Activated naive CD8-positive, alpha-beta T cell treated with anti-CD3 and anti-CD28 coated beads, Interleukin-2, amount 50 U/mL, for 24 hours (primary cell): ENCODE data around the gene WARS2.

Source experiments
- ATAC-seq: fragments of 150-1000 bp; cut with Tn5 transposase; one replicate; pipeline ENCODE4 v1.10.0; 2021
- DNase-seq: peaks from one replicate; pipeline ENCODE4 v3.0.0; 2021
- H3K27ac Mint-ChIP-seq: one replicate; pipeline ENCODE4 v1.8.0; 2021; ENCODE audit warnings: mild to moderate bottlenecking, mixed read lengths
- H3K27me3 Mint-ChIP-seq: one replicate; pipeline ENCODE4 v1.8.0; 2021; ENCODE audit warnings: mixed read lengths
- H3K36me3 Mint-ChIP-seq: one replicate; pipeline ENCODE4 v1.8.0; 2021; ENCODE audit warnings: low read depth, mixed read lengths
- H3K4me1 Mint-ChIP-seq: one replicate; pipeline ENCODE4 v1.8.0; 2021; ENCODE audit warnings: mixed read lengths
- H3K4me3 Mint-ChIP-seq: one replicate; pipeline ENCODE4 v1.8.0; 2021; ENCODE audit warnings: mild to moderate bottlenecking, moderate library complexity, mixed read lengths
- H3K9me3 Mint-ChIP-seq: one replicate; pipeline ENCODE4 v1.8.0; 2021; ENCODE audit warnings: mixed read lengths

WARS2 gene

DNA sequence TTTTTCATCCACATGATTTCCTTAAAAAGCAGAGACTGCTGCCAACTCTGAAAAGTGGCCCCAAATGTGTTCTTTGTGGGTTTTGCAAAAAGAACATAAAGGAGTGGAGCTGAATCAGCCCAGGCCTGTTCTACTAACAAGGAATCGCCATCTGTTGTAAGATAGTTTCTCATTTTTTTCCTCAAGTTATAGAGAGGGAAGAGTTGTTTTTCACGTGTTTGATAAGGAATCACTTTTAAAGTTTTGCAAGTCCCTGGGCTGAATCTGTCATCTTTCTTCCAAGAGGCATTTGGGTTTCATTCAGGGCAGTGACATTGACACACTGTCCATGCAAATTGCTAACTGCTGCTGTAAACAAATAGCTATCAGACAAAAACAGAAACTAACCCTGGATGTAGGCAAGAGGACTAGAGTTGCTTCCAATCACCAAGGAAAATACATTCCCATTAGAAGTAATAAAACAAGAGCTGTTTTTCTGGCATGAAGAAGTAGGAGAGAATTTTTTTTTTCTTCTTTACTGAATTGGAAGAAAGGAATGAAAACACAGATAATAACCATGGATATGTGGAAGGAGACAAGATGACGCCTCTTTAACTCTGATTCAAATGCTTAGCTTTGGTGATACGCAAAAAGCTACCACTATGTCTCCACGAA, 93.5 kb downstream of the WARS2 start:
- ATAC-seq (no peak), DNase-seq (no peak)
- no peaks in the 10 kb centered on the region for H3K27me3 Mint-ChIP-seq
- no peak overlapping the region for H3K4me3 Mint-ChIP-seq
- H3K36me3 Mint-ChIP-seq, result peaks cover 43% of the 10 kb centered on the region
- peaks cover 8% of the 10 kb centered on the region for H3K9me3 Mint-ChIP-seq
- H3K27ac Mint-ChIP-seq, result no peak overlapping the region
- no peaks in the 10 kb centered on the region for H3K4me1 Mint-ChIP-seq

DNA sequence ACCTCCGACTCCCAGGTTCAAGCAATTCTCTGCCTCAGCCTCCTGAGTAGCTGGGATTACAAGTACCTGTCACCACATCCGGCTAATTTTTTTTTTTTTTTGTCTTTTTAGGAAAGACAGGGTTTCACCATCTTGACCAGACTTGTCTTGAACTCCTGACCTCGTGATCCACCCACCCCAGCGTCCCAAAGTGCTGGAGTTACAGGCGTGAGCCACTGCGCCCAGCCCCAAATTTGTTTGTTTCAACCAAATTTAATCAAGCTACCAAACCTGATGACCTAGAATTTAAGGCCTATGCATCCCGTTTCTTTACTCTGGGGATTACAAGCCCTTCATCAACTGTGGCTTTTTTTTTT, 94.0 kb downstream of the WARS2 start:
- peaks cover 42% of the 10 kb centered on the region for H3K36me3 Mint-ChIP-seq
- H3K4me3 Mint-ChIP-seq, result no peak overlapping the region
- H3K9me3 Mint-ChIP-seq, result peaks cover 8% of the 10 kb centered on the region
- H3K27me3 Mint-ChIP-seq, result no peaks in the 10 kb centered on the region
- DNase-seq (no peak), ATAC-seq (no peak)
- H3K27ac Mint-ChIP-seq, result no peak overlapping the region
- H3K4me1 Mint-ChIP-seq, result no peaks in the 10 kb centered on the region

DNA sequence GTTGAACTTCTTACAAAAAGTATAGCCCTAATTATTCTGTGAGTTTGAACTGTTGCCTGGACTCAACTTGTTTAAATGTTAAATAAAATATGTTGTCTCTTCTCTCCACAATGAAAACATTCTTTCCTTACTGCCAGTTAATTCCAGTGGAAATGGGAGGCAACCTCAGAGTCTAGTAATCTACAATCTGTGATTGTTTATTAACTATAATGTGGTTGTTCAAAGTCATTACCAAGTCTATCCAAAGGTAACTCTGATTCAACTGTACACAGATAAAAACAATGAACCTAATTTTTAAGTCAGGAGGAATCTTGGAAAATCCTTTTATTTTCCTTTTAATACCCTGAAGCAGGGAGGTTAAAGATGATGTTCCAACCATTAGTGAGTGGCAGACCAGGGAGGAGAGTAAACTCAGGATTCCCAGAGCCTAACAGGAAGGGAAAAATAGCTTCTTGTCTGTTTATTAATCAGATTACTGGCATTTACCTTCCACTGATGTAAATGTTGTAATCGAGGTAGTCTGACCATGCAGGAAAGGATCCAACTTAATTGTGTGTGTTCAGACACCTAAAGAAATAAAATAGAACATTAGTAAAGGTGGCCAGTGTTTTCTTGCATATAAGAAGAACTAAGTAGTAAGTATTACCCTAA, 95.2 kb downstream of the WARS2 start:
- no peak for ATAC-seq
- H3K4me3 Mint-ChIP-seq, result no peak overlapping the region
- H3K4me1 Mint-ChIP-seq, result no peaks in the 10 kb centered on the region
- H3K27ac Mint-ChIP-seq, result no peak overlapping the region
- H3K9me3 Mint-ChIP-seq, result peaks cover 8% of the 10 kb centered on the region
- H3K36me3 Mint-ChIP-seq, result peaks cover 46% of the 10 kb centered on the region
- H3K27me3 Mint-ChIP-seq, result no peaks in the 10 kb centered on the region
- DNase-seq, result no peak

DNA sequence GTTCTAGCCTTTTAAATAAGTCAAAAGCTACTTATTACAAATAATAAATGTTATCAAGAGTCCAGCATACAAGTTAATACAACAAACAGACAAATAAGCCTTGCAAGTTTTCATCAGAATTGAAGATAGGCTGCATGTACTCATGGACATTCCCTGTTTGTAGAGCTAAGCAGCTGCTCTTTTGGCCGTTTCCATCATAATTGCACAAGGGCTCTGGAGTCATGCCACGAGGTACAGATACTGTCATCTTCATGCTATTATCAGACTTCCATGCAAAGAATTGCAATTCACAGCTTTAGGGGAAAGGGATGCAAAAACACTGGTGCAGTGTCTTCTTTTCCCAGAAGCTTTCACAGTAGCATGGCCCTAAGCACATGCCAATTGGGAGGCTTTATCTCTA, 99.5 kb downstream of the WARS2 start:
- Mint-ChIP-seq H3K36me3 (peaks cover 63% of the 10 kb centered on the region), H3K4me1 (no peaks in the 10 kb centered on the region), H3K27me3 (no peaks in the 10 kb centered on the region), H3K9me3 (no peaks in the 10 kb centered on the region), H3K27ac (no peak overlapping the region), H3K4me3 (no peak overlapping the region)
- ATAC-seq (no peak), DNase-seq (no peak)

DNA sequence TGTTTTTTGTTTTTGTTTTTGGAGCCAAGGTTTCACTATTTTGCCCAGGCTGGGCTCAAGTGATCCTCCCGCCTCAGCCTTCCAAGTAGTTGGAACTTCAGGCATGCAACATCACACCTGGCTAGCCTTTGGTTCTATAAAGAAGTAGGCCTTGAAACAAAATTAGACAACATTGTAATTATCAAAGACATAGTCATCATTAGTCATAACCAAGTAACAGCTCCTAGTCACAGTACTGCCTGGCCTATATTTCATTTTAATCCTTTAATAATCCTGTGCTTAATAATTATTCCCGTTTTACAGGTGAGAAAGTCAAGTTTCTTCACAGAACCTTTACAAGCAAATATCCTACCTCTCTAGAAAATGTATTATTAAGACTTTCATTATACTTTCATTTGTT, 100.0 kb downstream of the WARS2 start:
- no peak for DNase-seq

DNA sequence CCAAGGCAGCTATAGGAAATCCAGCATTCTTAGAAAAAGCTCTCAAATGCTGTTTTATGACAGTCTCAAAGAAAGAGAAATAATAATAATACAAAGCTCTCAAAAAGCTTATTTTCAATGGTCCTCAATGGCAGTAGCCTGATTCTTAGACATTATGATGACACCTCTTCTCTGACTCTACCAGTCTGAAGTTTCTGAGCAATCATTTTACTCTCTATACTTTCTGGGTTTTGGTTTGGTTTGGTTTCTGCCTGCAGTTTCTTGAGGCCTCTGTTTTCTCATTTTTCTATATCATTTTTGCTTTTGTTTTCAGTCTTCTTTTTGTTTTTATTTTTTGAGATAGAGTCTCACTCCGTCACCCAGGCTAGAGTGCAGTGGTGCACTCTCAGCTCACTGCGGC, 102.1 kb downstream of the WARS2 start:
- H3K27me3 Mint-ChIP-seq, result no peaks in the 10 kb centered on the region
- H3K4me3 Mint-ChIP-seq, result no peak overlapping the region
- H3K36me3 Mint-ChIP-seq, result peaks cover 61% of the 10 kb centered on the region
- DNase-seq, result no peak
- H3K9me3 Mint-ChIP-seq, result no peaks in the 10 kb centered on the region
- H3K4me1 Mint-ChIP-seq, result no peaks in the 10 kb centered on the region
- no peak overlapping the region for H3K27ac Mint-ChIP-seq
- no peak for ATAC-seq

More for the DNA sequence above, 100.0 kb downstream of the WARS2 start:
- Mint-ChIP-seq H3K27me3 (no peaks in the 10 kb centered on the region), H3K27ac (no peak overlapping the region), H3K4me1 (no peaks in the 10 kb centered on the region), H3K36me3 (peaks cover 63% of the 10 kb centered on the region), H3K9me3 (no peaks in the 10 kb centered on the region), H3K4me3 (no peak overlapping the region)
- no peak for ATAC-seq

DNA sequence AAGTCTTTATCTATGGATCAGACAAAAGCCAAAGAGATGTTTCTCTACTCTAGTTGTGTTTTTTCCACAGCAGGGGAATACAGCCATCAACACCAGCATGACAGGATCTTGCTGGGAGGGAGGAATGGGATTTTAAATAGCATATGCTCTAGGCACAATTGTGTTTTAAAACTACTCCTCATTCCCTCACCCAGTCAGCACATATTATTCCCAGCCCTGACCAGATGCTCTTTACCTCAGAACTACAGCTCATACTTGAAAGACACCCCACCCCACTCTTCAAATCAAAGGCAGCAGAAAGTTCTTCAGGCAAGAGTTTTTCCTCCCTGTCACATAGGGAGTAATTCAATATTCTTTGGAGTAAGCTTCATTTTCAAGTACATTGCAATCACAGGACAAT, 106.1 kb downstream of the WARS2 start:
- DNase-seq (no peak), ATAC-seq (no peak)
- H3K4me1 Mint-ChIP-seq, result no peaks in the 10 kb centered on the region
- peaks cover 10% of the 10 kb centered on the region for H3K9me3 Mint-ChIP-seq
- no peak overlapping the region for H3K4me3 Mint-ChIP-seq
- H3K27me3 Mint-ChIP-seq, result no peaks in the 10 kb centered on the region
- peaks cover 74% of the 10 kb centered on the region for H3K36me3 Mint-ChIP-seq
- H3K27ac Mint-ChIP-seq, result no peak overlapping the region

DNA sequence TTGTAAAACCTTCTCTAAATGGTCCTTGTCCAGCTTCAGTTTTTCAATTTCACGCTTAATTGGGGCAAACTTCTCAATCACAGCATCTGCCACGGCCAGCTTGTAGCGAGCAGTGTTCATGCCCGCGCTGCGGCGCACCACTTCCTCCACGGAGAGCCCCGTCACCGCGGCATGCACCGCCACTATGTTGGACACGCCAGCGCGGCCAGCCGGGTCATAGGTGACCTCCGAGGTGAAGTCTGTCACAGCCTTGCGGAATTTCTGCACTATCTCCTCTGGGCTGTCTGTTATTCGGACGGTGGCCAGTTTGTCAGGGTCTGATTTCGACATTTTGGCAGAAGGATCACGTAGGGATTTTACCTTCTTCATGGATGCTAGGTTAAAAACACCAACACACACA, 107.5 kb downstream of the WARS2 start:
- Mint-ChIP-seq H3K27me3 (no peaks in the 10 kb centered on the region), H3K4me1 (no peaks in the 10 kb centered on the region), H3K9me3 (peaks cover 10% of the 10 kb centered on the region), H3K36me3 (peaks cover 64% of the 10 kb centered on the region), H3K4me3 (no peak overlapping the region), H3K27ac (no peak overlapping the region)
- no peak for ATAC-seq
- DNase-seq, result no peak

DNA sequence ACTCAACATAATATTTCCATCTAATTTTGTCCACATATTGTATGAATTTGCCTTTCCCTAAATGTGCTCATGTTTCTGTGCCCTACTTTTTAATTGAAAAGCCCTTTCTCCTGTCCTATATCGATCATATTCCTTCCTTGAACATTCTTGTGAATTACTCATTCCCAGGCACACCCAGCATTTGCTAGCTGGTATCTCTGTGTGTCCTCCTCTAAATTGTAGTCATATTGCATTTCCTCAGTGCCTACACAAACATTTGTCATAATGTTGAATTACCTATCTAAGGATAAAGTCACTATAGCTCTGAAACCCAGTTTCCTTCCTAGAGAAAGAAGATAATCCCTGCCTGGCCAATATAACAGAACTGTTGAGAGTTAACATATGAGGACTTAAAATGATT, 112.7 kb downstream of the WARS2 start:
- peaks cover 42% of the 10 kb centered on the region for H3K36me3 Mint-ChIP-seq
- peaks cover 7% of the 10 kb centered on the region for H3K9me3 Mint-ChIP-seq
- DNase-seq (no peak), ATAC-seq (no peak)
- no peak overlapping the region for H3K4me3 Mint-ChIP-seq
- no peaks in the 10 kb centered on the region for H3K4me1 Mint-ChIP-seq
- H3K27ac Mint-ChIP-seq, result no peak overlapping the region
- no peaks in the 10 kb centered on the region for H3K27me3 Mint-ChIP-seq

DNA sequence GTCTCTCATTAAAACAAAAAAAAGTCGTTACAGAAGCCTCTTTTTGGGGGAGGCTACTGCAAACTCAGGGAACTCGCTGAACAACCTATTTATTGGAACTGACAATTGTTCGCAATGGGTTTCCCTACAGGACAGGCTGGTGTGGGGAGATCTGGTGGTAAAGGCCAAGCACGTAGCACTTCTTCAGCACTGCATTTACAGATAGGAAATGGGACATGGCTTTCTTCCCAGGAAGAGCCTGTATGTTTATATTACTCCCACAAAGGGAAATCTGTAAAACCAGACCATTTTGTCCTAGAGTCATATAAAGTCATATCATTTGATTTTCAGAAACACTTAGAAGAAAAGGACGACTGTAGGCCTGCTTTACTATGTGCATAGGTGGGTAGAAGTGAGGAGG, 113.5 kb downstream of the WARS2 start:
- Mint-ChIP-seq H3K36me3 (peaks cover 34% of the 10 kb centered on the region), H3K4me1 (no peaks in the 10 kb centered on the region), H3K9me3 (no peaks in the 10 kb centered on the region), H3K27ac (no peak overlapping the region), H3K4me3 (no peak overlapping the region), H3K27me3 (no peaks in the 10 kb centered on the region)
- ATAC-seq (no peak), DNase-seq (no peak)

DNA sequence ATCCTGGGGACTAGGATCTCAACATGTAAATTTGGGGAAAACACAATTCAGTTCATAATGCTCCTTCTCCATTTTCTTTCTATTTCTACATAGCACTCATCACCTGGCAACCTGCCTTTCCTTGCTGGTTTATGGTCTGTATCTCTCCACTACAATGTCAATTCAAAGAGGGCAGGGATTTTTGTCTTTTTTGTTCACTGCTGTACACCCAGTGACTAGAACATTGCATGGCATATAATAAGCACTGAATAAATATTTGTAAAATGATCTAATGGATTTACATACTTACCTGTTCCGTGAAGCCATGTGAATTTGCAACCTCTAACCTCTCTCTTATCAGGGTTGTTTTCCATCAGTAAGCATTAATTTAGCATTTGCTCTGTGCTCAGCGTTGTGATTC, 124.9 kb downstream of the WARS2 start:
- H3K9me3 Mint-ChIP-seq, result peaks cover 31% of the 10 kb centered on the region
- peaks cover 41% of the 10 kb centered on the region for H3K36me3 Mint-ChIP-seq
- no peak overlapping the region for H3K27ac Mint-ChIP-seq

DNA sequence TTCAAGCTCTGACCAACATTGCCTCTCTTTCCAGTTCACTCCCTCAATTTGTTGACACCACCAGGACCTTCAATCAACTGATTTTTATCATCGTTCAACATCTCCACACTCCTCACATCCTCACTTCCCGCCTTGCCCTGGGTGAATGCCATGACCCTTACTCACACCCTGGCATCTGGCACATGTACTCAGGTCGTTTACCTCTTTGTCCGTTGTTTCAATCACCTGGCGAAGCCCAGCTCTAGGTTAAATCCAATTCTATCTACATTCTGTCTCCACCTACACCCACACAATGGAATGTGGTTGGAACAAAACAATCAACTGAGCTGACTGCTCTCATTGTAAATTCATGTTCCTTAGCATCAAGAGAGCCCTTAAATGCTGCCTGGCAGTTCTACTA, 128.1 kb downstream of the WARS2 start:
- Mint-ChIP-seq H3K27ac (no peak overlapping the region), H3K36me3 (peaks cover 22% of the 10 kb centered on the region), H3K4me1 (peaks cover 4% of the 10 kb centered on the region), H3K27me3 (peaks cover 32% of the 10 kb centered on the region), H3K9me3 (peaks cover 31% of the 10 kb centered on the region), H3K4me3 (no peak overlapping the region)
- DNase-seq, result no peak
- no peak for ATAC-seq

More for the DNA sequence above, 124.9 kb downstream of the WARS2 start:
- peaks cover 11% of the 10 kb centered on the region for H3K27me3 Mint-ChIP-seq
- H3K4me3 Mint-ChIP-seq, result no peak overlapping the region
- ATAC-seq (no peak), DNase-seq (no peak)
- H3K4me1 Mint-ChIP-seq, result no peaks in the 10 kb centered on the region

DNA sequence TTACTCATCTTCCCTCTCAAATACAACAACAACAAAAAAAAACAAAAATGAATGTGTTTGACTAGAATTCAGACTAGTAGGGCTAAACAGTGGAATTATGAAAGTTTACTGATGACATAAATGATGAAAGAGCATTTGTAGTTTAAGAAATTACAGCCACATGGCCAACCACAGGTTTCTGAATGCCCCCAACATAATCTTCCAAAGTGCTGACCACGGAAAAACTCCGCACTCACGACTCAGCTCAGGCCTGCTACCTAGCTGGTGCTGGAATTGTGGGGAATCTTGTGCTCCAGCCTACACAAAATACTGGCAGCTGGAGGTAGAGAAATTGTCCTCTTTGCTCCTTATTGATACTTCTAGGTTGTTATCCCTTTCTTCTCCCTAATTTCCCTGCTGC, 128.7 kb downstream of the WARS2 start:
- H3K9me3 Mint-ChIP-seq, result peaks cover 31% of the 10 kb centered on the region
- no peak for DNase-seq
- peaks cover 21% of the 10 kb centered on the region for H3K36me3 Mint-ChIP-seq
- peaks cover 4% of the 10 kb centered on the region for H3K4me1 Mint-ChIP-seq
- ATAC-seq, result no peak
- H3K27me3 Mint-ChIP-seq, result peaks cover 36% of the 10 kb centered on the region
- no peak overlapping the region for H3K27ac Mint-ChIP-seq
- no peak overlapping the region for H3K4me3 Mint-ChIP-seq

DNA sequence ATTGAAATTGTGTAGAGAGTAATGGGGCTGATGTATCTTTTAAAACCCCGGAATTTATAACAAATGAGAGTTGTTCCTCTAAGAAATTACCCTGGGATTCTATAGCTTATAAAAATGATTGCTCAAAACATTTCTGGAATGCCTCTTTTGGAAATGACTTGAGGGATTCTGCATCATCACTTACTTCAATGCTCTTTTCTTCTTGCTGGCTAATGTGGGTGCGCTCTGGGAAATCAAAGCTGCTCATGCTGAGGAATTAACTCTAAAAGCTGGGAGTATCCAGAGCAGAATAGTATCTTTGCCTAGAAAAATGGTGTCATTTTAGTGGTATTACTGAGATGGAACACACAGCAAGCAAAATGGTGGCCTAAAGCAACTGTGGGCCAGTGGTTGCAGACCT, 129.3 kb downstream of the WARS2 start:
- ATAC-seq (no peak), DNase-seq (no peak)
- peaks cover 24% of the 10 kb centered on the region for H3K36me3 Mint-ChIP-seq
- no peak overlapping the region for H3K27ac Mint-ChIP-seq
- peaks cover 7% of the 10 kb centered on the region for H3K4me1 Mint-ChIP-seq
- H3K27me3 Mint-ChIP-seq, result peaks cover 42% of the 10 kb centered on the region
- peaks cover 31% of the 10 kb centered on the region for H3K9me3 Mint-ChIP-seq
- H3K4me3 Mint-ChIP-seq, result no peak overlapping the region

DNA sequence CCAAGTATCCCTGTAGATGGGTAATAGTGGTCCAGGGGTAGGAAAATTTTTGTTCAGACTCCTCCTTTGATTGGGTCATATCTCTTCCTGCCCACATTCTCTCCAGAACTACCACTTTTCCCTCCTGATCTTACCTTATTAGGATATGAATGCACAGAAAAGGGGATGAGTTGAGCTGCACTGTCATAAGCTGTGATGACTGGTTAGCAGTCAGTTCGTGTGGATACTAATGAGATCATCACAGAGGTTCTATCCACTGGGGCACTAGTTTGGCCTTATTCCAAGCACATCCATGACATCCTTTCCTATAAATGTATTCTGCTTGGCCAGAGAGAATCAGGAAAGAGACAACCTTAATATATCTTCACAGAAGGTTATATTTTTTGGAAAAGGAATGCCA, 130.3 kb downstream of the WARS2 start:
- H3K36me3 Mint-ChIP-seq, result peaks cover 26% of the 10 kb centered on the region
- no peak overlapping the region for H3K4me3 Mint-ChIP-seq
- peaks cover 31% of the 10 kb centered on the region for H3K9me3 Mint-ChIP-seq
- peaks cover 7% of the 10 kb centered on the region for H3K4me1 Mint-ChIP-seq
- no peak for DNase-seq
- H3K27me3 Mint-ChIP-seq, result peaks cover 50% of the 10 kb centered on the region
- no peak overlapping the region for H3K27ac Mint-ChIP-seq
- no peak for ATAC-seq

DNA sequence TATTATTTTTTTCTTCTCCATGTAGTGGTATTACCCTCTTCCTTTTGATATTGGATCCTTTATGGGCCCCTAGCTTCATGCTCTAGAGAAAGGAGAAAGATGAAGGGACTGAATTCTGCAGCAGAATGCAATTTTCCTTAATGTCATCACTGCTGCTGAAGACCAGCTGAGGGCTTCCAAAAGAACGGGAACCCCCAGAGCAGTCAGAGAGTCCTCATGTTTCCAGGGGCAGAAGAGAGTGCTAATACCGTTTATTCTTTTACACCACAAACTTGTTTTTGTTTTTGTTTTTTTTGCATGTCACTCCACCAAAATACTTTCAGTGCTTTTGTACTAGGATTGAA, 131.2 kb downstream of the WARS2 start:
- H3K4me1 Mint-ChIP-seq, result peaks cover 7% of the 10 kb centered on the region
- no peak for ATAC-seq
- no peak overlapping the region for H3K4me3 Mint-ChIP-seq
- no peak for DNase-seq
- H3K9me3 Mint-ChIP-seq, result peaks cover 24% of the 10 kb centered on the region
- H3K36me3 Mint-ChIP-seq, result peaks cover 21% of the 10 kb centered on the region
- H3K27ac Mint-ChIP-seq, result no peak overlapping the region
- H3K27me3 Mint-ChIP-seq, result peaks cover 57% of the 10 kb centered on the region
